Head of caudate nucleus (tissue), 42 donors: ENCODE data around the gene DHDH.

Experiments
- DNase-seq, 42 donors: peaks; one replicate each; pipeline versions ENCODE4 v3.0.0 to v3.0.0-alpha.2; 2020 to 2021; ENCODE audit warnings: mixed read lengths in 7 of 42
- intact Hi-C: fragments of 100-400 bp; cut with DNase I; formaldehyde crosslinking; loops from one replicate; pipeline ENCODE4 v1.15.0; 2022

Gene DHDH

DNA sequence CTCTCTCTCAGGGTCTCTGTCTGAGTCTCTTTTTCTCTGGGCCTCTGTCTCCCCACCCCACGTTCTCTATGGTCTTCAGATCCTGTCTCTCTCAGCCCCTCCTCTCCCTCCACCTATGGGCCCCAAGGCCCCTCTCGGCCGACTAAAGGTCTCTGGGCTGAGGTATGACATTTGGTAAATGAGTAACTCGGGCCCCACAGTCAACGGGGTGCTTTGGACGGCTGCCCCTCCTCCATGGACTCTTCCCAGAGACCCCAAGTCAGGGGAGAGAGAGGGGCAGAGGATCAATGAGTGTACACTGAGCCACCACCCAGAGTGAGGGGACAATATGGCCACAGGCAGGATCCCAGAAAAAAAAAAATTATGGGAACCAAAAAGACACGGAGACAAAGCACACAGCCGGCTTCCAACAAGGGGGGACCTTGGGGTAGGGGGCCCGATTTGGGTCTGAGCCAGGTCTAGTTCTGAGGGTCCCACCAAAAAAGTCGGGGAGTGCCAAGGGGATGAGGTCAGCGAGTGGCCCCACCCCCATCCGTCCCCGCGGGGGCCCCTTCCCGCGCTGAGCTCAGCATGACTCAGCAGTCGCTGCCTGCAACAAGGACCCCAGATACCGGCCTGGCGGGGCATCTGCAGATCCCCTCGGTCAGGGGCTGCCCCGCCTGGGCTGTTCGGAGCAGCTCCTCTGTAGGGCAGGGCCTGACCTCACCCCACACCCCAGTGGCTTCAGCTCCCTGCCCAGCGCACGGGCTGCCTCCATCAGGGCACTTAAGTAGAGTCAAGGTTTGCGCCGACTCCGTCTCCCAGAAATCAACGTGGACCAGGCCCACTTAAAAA, 30.1 kb downstream of the DHDH start:
- intact Hi-C loops: no loop called here

DNA sequence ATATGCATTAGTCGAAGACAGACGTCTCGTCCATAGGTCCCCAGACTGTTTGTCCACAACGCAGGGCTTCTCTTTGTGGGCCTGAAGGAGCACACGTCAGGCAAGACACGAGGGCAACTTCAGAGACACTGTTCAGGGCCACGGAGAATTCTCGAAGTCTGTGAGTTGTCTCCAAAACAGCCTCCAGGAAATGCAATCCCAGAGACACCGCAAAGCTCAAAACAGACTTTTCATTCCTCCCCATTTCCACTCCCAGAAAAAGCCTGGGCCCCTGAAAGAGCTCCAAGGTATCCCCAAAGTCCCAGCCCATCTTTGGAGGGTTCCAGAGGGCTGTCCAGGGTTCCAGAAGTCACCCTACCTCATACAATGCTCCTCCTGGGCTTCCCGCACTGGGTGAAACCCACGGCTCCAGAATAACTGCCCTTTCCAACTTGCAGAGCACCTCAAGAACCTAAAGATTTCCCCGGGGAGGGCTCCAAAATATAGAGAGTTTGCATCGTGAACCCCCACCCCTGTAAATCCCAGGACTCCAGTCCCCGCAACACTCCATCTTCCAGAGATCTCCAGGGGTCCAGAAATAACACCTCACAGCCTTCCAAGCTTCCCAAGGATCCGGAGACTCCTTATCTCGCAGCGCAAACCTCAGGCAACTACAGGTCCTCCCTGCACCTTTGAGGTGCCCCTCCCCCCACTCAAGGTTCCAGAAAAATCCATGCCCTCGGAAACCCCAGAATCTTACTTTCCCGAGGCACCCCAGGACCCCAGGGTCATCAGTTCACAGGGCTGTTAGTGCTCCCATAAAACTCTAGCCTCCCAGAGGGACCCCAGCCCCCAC, 30.9 kb downstream of the DHDH start:
- intact Hi-C loops: no loop called here
- DNase-seq: peak in 17 of 42 donors; percentile 15 to 55 (median 36)

More for the DNA sequence above, 30.1 kb downstream of the DHDH start:
- DNase-seq: peak; percentile 60 to 93 (median 82)

DNA sequence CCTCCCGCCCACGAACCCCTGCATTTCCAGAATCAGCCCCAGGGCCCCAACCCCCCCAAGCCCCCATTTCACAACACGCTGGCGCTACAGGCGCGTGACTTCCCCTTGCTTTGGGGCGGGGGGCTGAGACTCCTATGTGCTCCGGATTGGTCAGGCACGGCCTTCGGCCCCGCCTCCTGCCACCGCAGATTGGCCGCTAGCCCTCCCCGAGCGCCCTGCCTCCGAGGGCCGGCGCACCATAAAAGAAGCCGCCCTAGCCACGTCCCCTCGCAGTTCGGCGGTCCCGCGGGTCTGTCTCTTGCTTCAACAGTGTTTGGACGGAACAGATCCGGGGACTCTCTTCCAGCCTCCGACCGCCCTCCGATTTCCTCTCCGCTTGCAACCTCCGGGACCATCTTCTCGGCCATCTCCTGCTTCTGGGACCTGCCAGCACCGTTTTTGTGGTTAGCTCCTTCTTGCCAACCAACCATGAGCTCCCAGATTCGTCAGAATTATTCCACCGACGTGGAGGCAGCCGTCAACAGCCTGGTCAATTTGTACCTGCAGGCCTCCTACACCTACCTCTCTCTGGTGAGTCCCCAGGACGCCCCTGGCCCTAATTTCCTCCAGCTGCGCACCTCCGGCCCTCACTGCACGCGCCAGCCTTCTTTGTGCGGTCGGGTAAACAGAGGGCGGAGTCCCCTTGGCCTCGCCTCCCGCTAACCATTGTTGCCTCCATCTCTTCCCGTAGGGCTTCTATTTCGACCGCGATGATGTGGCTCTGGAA, 31.7 kb downstream of the DHDH start, which contains the start of gene FTL:
Gene FTL, plus strand, starts transcription at position 270 of the 766 bp plus-strand sequence. Its CDS starts 199 bp downstream, at position 469.
- intact Hi-C loops: no loop called here
- DNase-seq: peak; percentile 97 to 99 (median 99)

DNA sequence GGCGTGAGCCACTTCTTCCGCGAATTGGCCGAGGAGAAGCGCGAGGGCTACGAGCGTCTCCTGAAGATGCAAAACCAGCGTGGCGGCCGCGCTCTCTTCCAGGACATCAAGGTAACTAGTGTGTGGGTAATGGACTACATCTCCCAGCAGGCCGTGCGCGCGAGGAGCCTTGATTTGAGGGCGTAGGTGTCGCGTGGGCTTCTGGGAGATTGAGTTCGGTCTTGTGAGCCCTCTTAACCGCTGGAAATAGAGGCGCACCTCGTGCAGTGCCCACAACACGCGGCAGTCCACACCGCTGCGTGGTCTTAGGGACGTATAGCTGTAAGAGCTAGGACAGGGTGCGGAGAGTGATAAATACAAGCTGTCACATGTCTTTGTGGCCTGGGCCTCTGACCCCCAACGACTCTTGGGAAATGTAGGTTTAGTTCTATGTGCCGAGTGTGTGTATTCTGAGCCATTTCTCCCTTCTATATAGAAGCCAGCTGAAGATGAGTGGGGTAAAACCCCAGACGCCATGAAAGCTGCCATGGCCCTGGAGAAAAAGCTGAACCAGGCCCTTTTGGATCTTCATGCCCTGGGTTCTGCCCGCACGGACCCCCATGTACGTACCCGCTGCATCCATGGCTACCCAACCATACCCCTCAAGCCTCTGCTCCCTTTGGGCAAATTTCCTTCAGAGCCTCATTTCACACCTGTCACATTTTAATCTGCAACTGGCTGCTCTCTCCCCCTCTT, 32.5 kb downstream of the DHDH start:
- DNase-seq: peak; percentile 87 to 96 (median 93)
- intact Hi-C loops: no loop called here

- intact Hi-C loops: no loop called here
- DNase-seq: peak in 3 of 42 donors; percentile 36 to 53 (median 45)
Measured at GRCh38 chr19:48966541-48967345, 33.2 kb downstream of the DHDH start.

- DNase-seq: peak in 32 of 42 donors; percentile 36 to 77 (median 53)
- intact Hi-C loops: no loop called here
Measured at GRCh38 chr19:48967346-48968178, 34.1 kb downstream of the DHDH start.

- DNase-seq: no peak
- intact Hi-C loops: no loop called here
Measured at GRCh38 chr19:48968179-48968661, 34.7 kb downstream of the DHDH start.

GRCh38 chr19:48968813-48969218, 35.3 kb downstream of the DHDH start:
- no peak for DNase-seq
- intact Hi-C loops: no loop called here

DNA sequence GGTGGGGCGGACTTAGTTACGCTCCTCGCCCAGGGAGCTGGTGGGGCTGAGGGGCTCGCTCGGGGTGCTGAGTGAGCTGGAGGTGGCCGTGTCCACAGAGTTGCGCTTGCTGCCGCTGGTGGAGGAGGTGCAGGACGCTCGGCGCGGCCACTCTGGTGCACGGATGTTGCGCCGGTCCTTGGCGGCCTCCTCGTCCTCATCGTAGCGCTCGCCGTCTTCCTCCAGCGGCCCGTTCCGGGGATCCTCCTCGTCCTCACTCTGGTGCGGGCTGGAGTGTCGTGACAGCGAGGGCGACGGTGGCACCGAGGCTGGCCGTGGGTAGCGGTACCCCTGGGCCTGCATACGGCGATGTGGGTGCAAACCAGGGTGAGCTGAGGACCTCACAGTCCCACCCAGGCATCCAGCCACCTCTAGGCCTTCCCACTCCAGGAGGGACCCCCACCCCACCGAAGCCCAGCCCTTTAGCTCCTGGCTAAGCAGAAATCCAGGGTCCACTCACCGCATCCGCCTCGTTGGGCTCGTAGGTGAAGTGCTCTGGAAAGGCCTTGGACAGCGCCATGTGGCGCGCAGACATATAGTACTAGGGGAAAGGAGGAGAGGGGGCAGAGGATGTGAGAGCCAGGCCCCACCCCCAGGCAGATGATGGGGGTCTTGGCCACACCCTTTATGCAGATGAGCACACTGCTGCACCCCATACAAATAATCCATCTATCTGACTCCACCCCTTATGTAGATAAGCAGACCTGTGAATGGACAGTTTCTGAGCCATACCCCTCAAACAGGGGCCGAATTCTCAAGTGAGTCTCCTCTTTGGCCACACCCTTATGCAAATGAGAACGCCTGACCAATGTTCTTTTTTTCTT, 36.0 kb downstream of the DHDH start:
- no peak for DNase-seq
- intact Hi-C loops: loop anchor here (5.0 kb wide), 1 partner anchor 172 kb away; no protein-coding TSS in a partner anchor

DNA sequence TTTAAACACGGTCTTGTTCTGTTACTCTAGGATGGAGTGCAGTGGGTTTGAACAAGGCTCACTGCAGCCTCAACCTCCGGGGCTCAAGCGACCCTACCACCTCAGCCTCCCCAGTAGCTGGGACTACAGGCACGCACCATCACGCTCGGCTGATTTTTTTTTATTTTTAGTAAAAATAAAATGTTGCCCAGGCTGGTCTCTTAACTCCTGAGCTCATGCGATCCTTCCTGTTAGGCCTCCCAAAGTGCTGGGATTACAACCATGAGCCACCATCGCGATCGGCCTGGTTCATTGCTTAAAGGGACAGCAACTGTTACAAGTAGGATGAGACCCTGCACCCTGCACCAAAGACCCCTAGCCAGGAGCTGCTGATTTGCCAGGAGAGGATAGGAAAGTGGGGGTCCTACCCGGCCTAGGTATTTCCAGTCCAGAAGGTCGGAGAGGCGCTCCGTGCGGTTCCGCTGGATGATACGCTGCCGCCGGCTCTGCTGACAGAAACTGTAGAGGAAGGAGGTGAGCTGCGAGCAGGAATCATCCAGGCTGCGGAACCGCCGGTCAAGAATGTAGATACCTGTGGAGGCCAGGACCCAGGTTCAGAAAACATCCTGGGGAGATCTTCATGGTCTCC, 36.8 kb downstream of the DHDH start:
- DNase-seq: no peak
- intact Hi-C loops: loop anchor here (5.0 kb wide), 1 partner anchor 173 kb away; no protein-coding TSS in a partner anchor

GRCh38 chr19:48970923-48971395, 37.5 kb downstream of the DHDH start:
- intact Hi-C loops: loop anchor here (5.0 kb wide), 1 partner anchor 174 kb away; no protein-coding TSS in a partner anchor
- DNase-seq: peak in 41 of 42 donors; percentile 64 to 93 (median 82)

DNA sequence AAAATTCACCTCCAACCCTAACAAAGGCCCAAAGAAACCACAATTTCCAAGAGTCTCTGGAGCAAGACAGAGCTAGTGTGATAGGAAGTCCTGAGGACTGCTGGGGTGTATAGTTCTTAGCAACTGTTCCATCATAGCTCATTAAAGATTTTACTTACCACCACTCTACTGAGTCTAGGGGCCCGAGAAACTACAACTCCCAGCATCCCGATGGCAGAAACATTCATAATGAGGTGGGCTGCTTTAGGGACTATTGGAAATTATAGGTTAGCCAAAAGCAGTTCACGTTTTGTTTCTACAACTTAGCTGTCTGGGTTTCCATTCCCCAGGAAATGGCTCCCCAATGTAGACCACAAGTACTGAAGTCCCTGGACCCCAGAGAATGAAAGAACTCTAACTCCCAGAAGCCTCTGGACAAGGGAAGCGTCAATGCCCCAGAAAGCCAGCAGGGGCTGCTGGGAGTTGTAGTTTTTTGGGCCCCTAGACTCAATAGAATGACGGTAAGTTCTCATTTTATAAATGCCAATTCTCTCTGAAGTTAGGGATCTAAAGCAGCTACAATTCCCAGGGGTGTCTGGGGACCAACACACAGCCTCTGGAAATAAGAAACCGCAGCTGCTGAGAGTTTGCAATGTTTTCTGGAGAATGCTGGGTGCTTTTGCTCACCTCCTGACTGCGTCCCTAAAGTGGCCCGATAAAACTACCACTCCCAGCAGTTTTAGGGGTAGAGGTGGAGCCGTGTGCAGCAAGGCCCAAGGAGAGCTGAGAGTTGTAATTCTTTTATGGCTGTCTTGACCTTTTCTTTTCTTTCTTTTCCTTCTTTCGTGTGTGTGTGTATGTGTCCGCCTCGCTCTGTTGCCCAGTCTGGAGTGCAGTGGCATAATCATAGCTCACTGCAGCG, 42.7 kb downstream of the DHDH start:
- intact Hi-C loops: no loop called here
- no peak for DNase-seq

- intact Hi-C loops: no loop called here
- no peak for DNase-seq
Measured at GRCh38 chr19:48977061-48977460, 43.6 kb downstream of the DHDH start.

- intact Hi-C loops: no loop called here
- DNase-seq: no peak
Measured at GRCh38 chr19:48982280-48982679, 48.8 kb downstream of the DHDH start.
